SK-N-MC (cell line): ENCODE measurements around the gene NCKAP5.

Experiments used
- DNase-seq: peaks from one replicate; pipeline ENCODE4 v3.0.0-alpha.2; 2011; ENCODE audit warnings: low read depth, low spot score
- H3K27ac ChIP-seq: fragments of 200-600 bp; sonication (generic); 2 replicates; pipeline ENCODE4 v1.5.1; 2016; ENCODE audit warnings: mixed run types
- H3K36me3 ChIP-seq: fragments of 200-600 bp; sonication (generic); 2 replicates; pipeline ENCODE4 v1.6.1; 2017; ENCODE audit warnings: antibody characterized with exemption, low read length, mixed read lengths; ENCODE audit not compliant: insufficient read depth
- H3K4me3 ChIP-seq: fragments of 200-600 bp; sonication (generic); 2 replicates; pipeline ENCODE4 v1.5.1; 2016
- H3K9ac ChIP-seq: fragments of 200-600 bp; sonication (generic); 2 replicates; pipeline ENCODE4 v1.8.0; 2017; ENCODE audit warnings: mixed run types, mixed read lengths; ENCODE audit not compliant: insufficient read length
- H3K9me3 ChIP-seq: fragments of 200-600 bp; sonication (generic); 2 replicates; pipeline ENCODE4 v1.6.1; 2017; ENCODE audit warnings: low read depth, mild to moderate bottlenecking, antibody characterized with exemption, low read length, moderate library complexity, mixed read lengths
- EZH2 ChIP-seq: fragments of 200-600 bp; sonication (generic); IDR thresholded peaks from one replicate; pipeline ENCODE4 v1.6.1; 2017; ENCODE audit warnings: antibody characterized with exemption
- FOXP2 ChIP-seq: optimal IDR thresholded peaks from 2 replicates; pipeline ENCODE3; 2011; ENCODE audit warnings: mild to moderate bottlenecking, moderate library complexity; ENCODE audit not compliant: insufficient read depth; ENCODE audit errors: extremely low read length, control extremely low read depth
- POLR2AphosphoS5 ChIP-seq: IDR thresholded peaks from 2 replicates; pipeline ENCODE4 v1.6.1; 2012; ENCODE audit warnings: mild to moderate bottlenecking, low read depth, low read length, borderline replicate concordance

Gene NCKAP5

DNA sequence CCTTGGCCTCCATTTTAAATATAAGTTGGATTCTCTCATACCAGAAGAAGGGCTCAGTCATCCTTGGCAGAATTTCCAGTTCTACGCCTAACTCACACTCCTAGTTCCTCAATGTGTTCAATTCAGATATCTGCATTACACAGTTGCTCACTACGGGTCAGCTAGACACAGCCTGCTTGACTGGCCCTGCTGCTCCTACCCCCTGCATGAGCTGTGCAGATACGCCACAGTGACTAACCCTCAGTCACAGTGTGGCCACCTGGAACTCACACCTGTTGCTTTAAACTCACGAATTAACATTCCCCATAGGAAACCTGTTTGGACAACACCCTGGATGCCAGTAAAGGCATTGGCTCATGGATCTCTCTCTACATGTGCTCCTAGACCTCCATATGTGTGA, 429.6 kb downstream of the NCKAP5 start:
- Histone ChIP-seq H3K9ac (no peak overlapping the region), H3K9me3 (no peaks in the 10 kb centered on the region), H3K36me3 (no peaks in the 10 kb centered on the region), H3K4me3 (no peak overlapping the region), H3K27ac (no peak overlapping the region)
- DNase-seq = no peak
- TF ChIP-seq EZH2 (no peak), FOXP2 (no peak), POLR2AphosphoS5 (no peak)

DNA sequence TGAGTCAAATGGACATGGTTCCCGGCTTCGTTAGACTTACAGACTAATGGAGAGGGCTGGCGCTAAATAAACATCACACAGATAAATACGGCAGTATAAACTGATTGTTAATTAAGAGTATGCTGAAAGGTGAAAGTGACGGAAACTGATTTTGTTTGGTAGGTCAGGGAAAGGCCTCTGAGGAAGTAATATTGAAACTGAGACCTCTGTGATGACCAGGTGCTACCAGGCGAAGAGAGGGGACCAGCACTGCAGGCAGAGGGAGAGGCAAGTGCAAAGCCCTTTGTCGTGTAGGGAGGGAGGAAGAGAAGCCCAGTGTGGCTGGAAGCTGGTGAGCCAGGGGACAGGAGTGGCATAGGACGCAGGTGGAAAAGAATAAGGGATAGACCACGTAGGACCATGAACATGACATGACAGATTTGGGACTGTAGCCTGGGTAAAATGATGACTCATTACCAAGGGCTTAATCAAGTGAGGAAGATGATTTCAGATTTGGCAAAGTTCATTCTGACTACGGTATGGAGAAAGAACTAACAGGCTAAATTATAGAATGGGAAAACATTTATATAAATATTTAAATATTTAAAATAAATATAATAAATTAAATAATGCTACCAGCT, 433.1 kb downstream of the NCKAP5 start:
- H3K27ac ChIP-seq = no peak overlapping the region
- no peak for TF ChIP-seq EZH2
- no peak for TF ChIP-seq POLR2AphosphoS5
- no peak for TF ChIP-seq FOXP2
- H3K4me3 ChIP-seq = no peak overlapping the region
- H3K9ac ChIP-seq = no peak overlapping the region
- no peaks in the 10 kb centered on the region for H3K9me3 ChIP-seq
- peaks cover under 1% of the 10 kb centered on the region for H3K36me3 ChIP-seq
- DNase-seq = no peak

DNA sequence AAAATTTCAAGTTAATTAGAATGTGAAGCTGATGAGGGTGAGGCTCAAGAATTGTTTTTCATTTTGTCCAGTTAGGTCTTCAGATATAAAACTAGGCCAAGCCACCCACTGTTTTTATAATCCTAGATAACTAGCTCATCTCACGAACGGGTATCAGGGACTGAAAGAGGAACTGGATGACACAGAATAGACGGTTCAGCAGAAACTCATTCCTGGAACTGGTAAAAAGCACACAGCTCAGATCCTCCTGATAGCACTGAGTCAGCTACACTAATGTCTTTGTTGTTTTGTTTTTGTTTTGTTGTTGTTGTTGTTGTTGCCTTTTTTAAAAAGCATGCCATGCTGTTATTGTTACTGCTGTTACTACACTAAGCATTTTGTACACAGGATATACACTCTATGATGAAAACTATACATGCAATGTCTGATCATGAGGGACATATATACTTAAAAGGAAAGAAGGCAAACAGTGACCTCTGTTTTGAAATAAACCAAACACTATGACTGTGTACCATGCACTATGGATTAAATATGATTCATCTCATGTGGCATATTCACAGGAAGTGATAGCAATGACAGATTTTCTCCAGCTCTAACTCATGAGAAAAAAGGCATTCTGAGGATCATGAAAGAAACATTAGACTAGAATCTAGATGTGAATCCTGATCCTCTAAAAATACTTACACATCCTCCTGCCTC, 437.6 kb downstream of the NCKAP5 start:
- H3K36me3 ChIP-seq = peaks cover 9% of the 10 kb centered on the region
- DNase-seq = no peak
- no peak overlapping the region for H3K27ac ChIP-seq
- H3K4me3 ChIP-seq = no peak overlapping the region
- no peak for TF ChIP-seq FOXP2
- no peak overlapping the region for H3K9ac ChIP-seq
- no peaks in the 10 kb centered on the region for H3K9me3 ChIP-seq

DNA sequence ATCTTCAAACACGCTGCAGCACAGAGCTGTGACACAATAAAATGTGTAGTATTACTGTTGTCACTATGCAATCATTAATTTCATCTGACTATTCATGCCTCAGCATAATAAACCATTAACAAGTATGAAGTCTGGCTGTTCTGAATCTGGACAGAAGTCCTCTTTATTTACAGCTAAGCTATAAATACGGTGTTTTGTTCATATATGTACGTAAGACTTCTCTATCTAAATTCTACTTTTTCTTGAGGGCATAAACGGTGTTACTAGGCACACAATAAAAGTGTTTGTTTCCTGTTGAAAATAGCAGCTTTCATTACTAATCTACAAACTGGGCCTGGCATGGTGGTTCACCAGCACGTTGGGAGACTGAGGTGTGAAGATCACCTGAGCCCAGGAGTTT, 443.8 kb downstream of the NCKAP5 start:
- DNase-seq = no peak

GRCh38 chr2:133123904-133124303, 444.4 kb downstream of the NCKAP5 start:
- Histone ChIP-seq H3K36me3 (no peaks in the 10 kb centered on the region), H3K9ac (no peak overlapping the region), H3K27ac (no peak overlapping the region), H3K4me3 (no peak overlapping the region), H3K9me3 (no peaks in the 10 kb centered on the region)
- TF ChIP-seq POLR2AphosphoS5 = no peak
- TF ChIP-seq EZH2 = no peak
- TF ChIP-seq FOXP2 = no peak
- no peak for DNase-seq

More for the DNA sequence above, 443.8 kb downstream of the NCKAP5 start:
- no peak for TF ChIP-seq POLR2AphosphoS5
- H3K36me3 ChIP-seq = peaks cover 1% of the 10 kb centered on the region
- H3K27ac ChIP-seq = no peak overlapping the region
- H3K9me3 ChIP-seq = no peaks in the 10 kb centered on the region
- no peak overlapping the region for H3K9ac ChIP-seq
- H3K4me3 ChIP-seq = no peak overlapping the region

- Histone ChIP-seq H3K36me3 (no peaks in the 10 kb centered on the region), H3K4me3 (no peak overlapping the region), H3K9ac (no peak overlapping the region), H3K9me3 (no peaks in the 10 kb centered on the region), H3K27ac (no peak overlapping the region)
- TF ChIP-seq FOXP2 (no peak), EZH2 (no peak), POLR2AphosphoS5 (no peak)
- no peak for DNase-seq
Measured at GRCh38 chr2:133123393-133123792, 444.9 kb downstream of the NCKAP5 start.

DNA sequence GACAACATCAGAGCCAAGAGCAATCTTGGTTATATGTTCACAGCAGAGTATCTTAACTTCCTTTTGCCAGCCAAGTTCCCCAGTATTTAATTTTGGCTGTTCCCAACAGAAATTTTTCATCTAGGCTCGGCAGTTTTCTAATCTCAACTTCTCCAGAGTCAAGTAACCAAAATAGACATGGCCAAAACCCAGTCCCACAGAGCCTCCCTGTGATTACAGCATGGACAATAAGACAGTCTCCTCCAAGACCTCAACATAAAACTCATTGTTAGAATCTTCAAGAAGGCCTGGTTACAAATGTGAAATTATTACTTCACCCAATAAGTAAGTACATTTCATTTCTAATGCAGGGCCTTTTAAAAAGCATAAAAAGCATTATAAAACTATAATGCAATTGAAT, 445.7 kb downstream of the NCKAP5 start:
- DNase-seq = no peak
- Histone ChIP-seq H3K9ac (no peak overlapping the region), H3K27ac (no peak overlapping the region), H3K36me3 (no peaks in the 10 kb centered on the region), H3K4me3 (no peak overlapping the region), H3K9me3 (no peaks in the 10 kb centered on the region)
- no peak for TF ChIP-seq FOXP2
- no peak for TF ChIP-seq POLR2AphosphoS5
- TF ChIP-seq EZH2 = no peak

GRCh38 chr2:133120310-133120709, 448.0 kb downstream of the NCKAP5 start:
- H3K27ac ChIP-seq = no peak overlapping the region
- no peaks in the 10 kb centered on the region for H3K9me3 ChIP-seq
- H3K4me3 ChIP-seq = no peak overlapping the region
- no peaks in the 10 kb centered on the region for H3K36me3 ChIP-seq
- no peak overlapping the region for H3K9ac ChIP-seq
- TF ChIP-seq EZH2 (no peak), FOXP2 (no peak), POLR2AphosphoS5 (no peak)
- DNase-seq = no peak

- Histone ChIP-seq H3K36me3 (no peaks in the 10 kb centered on the region), H3K4me3 (no peak overlapping the region), H3K27ac (no peak overlapping the region), H3K9ac (no peak overlapping the region), H3K9me3 (no peaks in the 10 kb centered on the region)
- DNase-seq = no peak
- no peak for TF ChIP-seq POLR2AphosphoS5
- no peak for TF ChIP-seq EZH2
- TF ChIP-seq FOXP2 = no peak
Measured at GRCh38 chr2:133110201-133110600, 458.1 kb downstream of the NCKAP5 start.
